Hepatocyte (in vitro differentiated cells): Measurements from ENCODE around the gene SFXN5. TPM values are rescaled to one million over a fixed set of nuclear protein-coding genes. Genes with fewer than 3 reads are reported as not detected.

Source experiments
- DNase-seq: peaks from one replicate; pipeline ENCODE4 v3.0.0-alpha.2; 2016; ENCODE audit warnings: low spot score
- H2AFZ ChIP-seq: fragments of 200-600 bp; sonication (generic); 2 replicates; pipeline ENCODE4 v1.6.0; 2016; ENCODE audit warnings: antibody characterized with exemption, mild to moderate bottlenecking
- H3K27ac ChIP-seq: fragments of 200-600 bp; sonication (generic); 2 replicates; pipeline ENCODE4 v1.5.1; 2016; ENCODE audit warnings: mild to moderate bottlenecking
- H3K27me3 ChIP-seq: fragments of 200-600 bp; sonication (generic); 2 replicates; pipeline ENCODE4 v1.6.1; 2016
- H3K36me3 ChIP-seq: fragments of 200-600 bp; sonication (generic); replicated peaks from 2 replicates; pipeline ENCODE4 v1.5.1; 2016; ENCODE audit warnings: low read depth; ENCODE audit not compliant: insufficient read depth
- H3K4me1 ChIP-seq: fragments of 200-600 bp; sonication (generic); 2 replicates; pipeline ENCODE4 v1.5.1; 2016; ENCODE audit warnings: mild to moderate bottlenecking, moderate library complexity; ENCODE audit not compliant: insufficient read depth
- H3K4me2 ChIP-seq: fragments of 200-600 bp; sonication (generic); 2 replicates; pipeline ENCODE4 v1.6.0; 2016
- H3K4me3 ChIP-seq: fragments of 200-600 bp; sonication (generic); 2 replicates; pipeline ENCODE4 v1.5.1; 2016; ENCODE audit warnings: mild to moderate bottlenecking
- H3K79me2 ChIP-seq: fragments of 200-600 bp; sonication (generic); 2 replicates; pipeline ENCODE4 v1.6.0; 2017; ENCODE audit warnings: mild to moderate bottlenecking
- H3K9me2 ChIP-seq: fragments of 200-600 bp; sonication (generic); replicated peaks from 2 replicates; pipeline ENCODE4 v1.6.0; 2017; ENCODE audit warnings: mild to moderate bottlenecking; ENCODE audit not compliant: insufficient read depth
- H3K9me3 ChIP-seq: fragments of 200-600 bp; sonication (generic); 2 replicates; pipeline ENCODE4 v1.5.1; 2016; ENCODE audit warnings: low read depth, mild to moderate bottlenecking
- H4K20me1 ChIP-seq: fragments of 200-600 bp; sonication (generic); 2 replicates; pipeline ENCODE4 v1.6.0; 2016; ENCODE audit warnings: mild to moderate bottlenecking; ENCODE audit not compliant: insufficient read depth, poor library complexity, severe bottlenecking
- CTCF ChIP-seq: fragments of 200-600 bp; sonication (generic); IDR thresholded peaks from 2 replicates; pipeline ENCODE4 v1.5.1; 2016; ENCODE audit warnings: antibody characterized with exemption, mild to moderate bottlenecking; ENCODE audit not compliant: poor library complexity
- EZH2 ChIP-seq: fragments of 200-600 bp; sonication (generic); IDR thresholded peaks from 2 replicates; pipeline ENCODE4 v1.6.1; 2016; ENCODE audit warnings: antibody characterized with exemption, mild to moderate bottlenecking, borderline replicate concordance
- EZH2phosphoT487 ChIP-seq: fragments of 200-600 bp; sonication (generic); IDR thresholded peaks from one replicate; pipeline ENCODE4 v1.6.1; 2018; ENCODE audit warnings: antibody characterized with exemption, mild to moderate bottlenecking, low read depth, moderate library complexity; ENCODE audit not compliant: unreplicated experiment, severe bottlenecking
- WGBS: methylation state at CpG from one replicate; pipeline ENCODE4 v1.1.6; 2016; ENCODE audit warnings: low lambda C conversion rate; ENCODE audit errors: missing lambda C conversion rate; 5-methylcytosine and 5-hydroxymethylcytosine counted together
- polyA plus RNA-seq: library from polyadenylated mRNA; unstranded; fragments of >200 nt; fragmentation: Nextera tagmentation; extraction: Ambion mirVana; gene quantifications from 2 replicates; pipeline ENCODE4 v1.2.1, GENCODE V29; 2016
- total RNA-seq: library from RNA; depleted of rRNA; stranded (reverse); fragments of >200 nt; gene quantifications from 2 replicates; pipeline ENCODE4 v1.2.3, GENCODE V29; 2014

The SFXN5 gene
- total and polyA plus RNA-seq, 2 experiments from 2014 or later: 25.8 to 34.6 TPM

- Histone ChIP-seq H2AFZ (no peak overlapping the region), H3K9me3 (no peaks in the 10 kb centered on the region), H3K4me2 (no peak overlapping the region), H4K20me1 (peaks cover 28% of the 10 kb centered on the region), H3K4me1 (peaks cover 5% of the 10 kb centered on the region), H3K79me2 (peaks cover 36% of the 10 kb centered on the region), H3K36me3 (no peaks in the 10 kb centered on the region), H3K4me3 (no peak overlapping the region), H3K9me2 (no peaks in the 10 kb centered on the region), H3K27me3 (no peaks in the 10 kb centered on the region), H3K27ac (no peak overlapping the region)
- WGBS: 92% methylated on average over 30 of the region's 31 CpGs
- no peak for DNase-seq
- no peak for TF ChIP-seq EZH2
- no peak for TF ChIP-seq CTCF
Observed at GRCh38 chr2:73080321-73081131, 9.0 kb upstream of the SFXN5 start.

DNA sequence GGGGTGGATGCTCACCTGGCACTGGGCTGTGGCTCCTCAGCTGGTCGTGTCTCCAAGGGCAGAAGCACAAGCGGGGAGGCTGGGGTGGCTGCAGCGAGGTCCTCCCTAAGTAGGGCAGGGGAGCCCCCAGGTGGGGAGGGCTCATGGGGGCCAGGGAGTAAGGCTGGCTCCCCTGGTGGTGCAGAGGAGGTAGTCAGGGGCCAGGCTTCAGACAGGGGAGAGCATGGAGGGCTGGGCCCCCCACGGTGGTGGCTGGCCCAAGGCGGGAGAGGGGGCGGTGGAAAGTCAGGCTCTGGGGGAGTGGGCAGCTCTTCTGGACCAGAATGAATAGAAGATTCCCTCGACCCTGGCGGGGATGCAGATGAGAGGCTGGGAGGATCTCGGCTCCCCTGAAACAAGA is 8.1 kb upstream of the SFXN5 start:
- Histone ChIP-seq H3K27ac (no peak overlapping the region), H3K79me2 (peaks cover 27% of the 10 kb centered on the region), H3K9me3 (no peaks in the 10 kb centered on the region), H3K4me2 (no peak overlapping the region), H3K27me3 (no peaks in the 10 kb centered on the region), H4K20me1 (peaks cover 23% of the 10 kb centered on the region), H3K4me1 (no peaks in the 10 kb centered on the region), H2AFZ (no peak overlapping the region), H3K9me2 (no peaks in the 10 kb centered on the region), H3K36me3 (no peaks in the 10 kb centered on the region), H3K4me3 (no peak overlapping the region)
- TF ChIP-seq EZH2 (no peak), EZH2phosphoT487 (no peak), CTCF (no peak)
- DNase-seq: no peak
- WGBS: 100% methylated on average over 5 of the region's 9 CpGs

- Histone ChIP-seq H3K4me1 (no peaks in the 10 kb centered on the region), H3K27me3 (no peaks in the 10 kb centered on the region), H3K9me3 (no peaks in the 10 kb centered on the region), H2AFZ (no peak overlapping the region), H3K27ac (no peak overlapping the region), H3K79me2 (peaks cover 19% of the 10 kb centered on the region), H3K36me3 (no peaks in the 10 kb centered on the region), H3K9me2 (no peaks in the 10 kb centered on the region), H3K4me3 (no peak overlapping the region), H3K4me2 (no peak overlapping the region), H4K20me1 (peaks cover 15% of the 10 kb centered on the region)
- DNase-seq: no peak
- 93% methylated on average over 13 of the region's 13 CpGs for WGBS
- TF ChIP-seq CTCF (no peak), EZH2 (no peak), EZH2phosphoT487 (no peak)
Observed at GRCh38 chr2:73078457-73079411, 7.2 kb upstream of the SFXN5 start.
